Lung (tissue), 12 donors: ENCODE results near the gene DRD2. TPM values are rescaled to one million over a fixed set of nuclear protein-coding genes. Genes with fewer than 3 reads are reported as not detected.
A peak's percentile ranks its signal among the peaks of the same experiment; 100 is the strongest.

ENCODE experiments used
- ATAC-seq: fragments of 200-7000 bp; cut with Tn5 transposase; one replicate; pipeline ENCODE4 v1.9.1; 2020; ENCODE audit warnings: moderate number of reproducible peaks; ENCODE audit not compliant: insufficient read depth, low FRiP score
- DNase-seq, 3 donors: peaks; one replicate each; pipeline ENCODE4 v3.0.0-alpha.2; 2013 to 2017
- H3K27ac ChIP-seq, 2 donors: one replicate each; pipeline ENCODE4 v1.5.1; 2013; ENCODE audit warnings: mild to moderate bottlenecking in 2 of 2, moderate library complexity in 2 of 2, control low read depth in 1 of 2, inconsistent platforms in 1 of 2, low read depth in 1 of 2, low read length in 1 of 2
- H3K27me3 ChIP-seq, 3 donors: one replicate each; pipeline ENCODE4 v1.5.1; 2013; ENCODE audit warnings: low read length in 2 of 3; ENCODE audit not compliant: control insufficient read depth in 3 of 3, insufficient read depth in 3 of 3
- H3K36me3 ChIP-seq, 4 donors: one replicate each; pipeline ENCODE4 v1.5.1; 2013; ENCODE audit warnings: low read length in 4 of 4, mild to moderate bottlenecking in 1 of 4, moderate library complexity in 1 of 4; ENCODE audit not compliant: control insufficient read depth in 4 of 4, insufficient read depth in 4 of 4
- H3K4me1 ChIP-seq, 5 donors: one replicate each; pipeline ENCODE4 v1.5.1; 2013; ENCODE audit warnings: low read length in 5 of 5, mild to moderate bottlenecking in 2 of 5, moderate library complexity in 1 of 5; ENCODE audit not compliant: control insufficient read depth in 5 of 5, insufficient read depth in 5 of 5
- H3K4me3 ChIP-seq: one replicate; pipeline ENCODE4 v1.5.1; 2013; ENCODE audit warnings: mild to moderate bottlenecking, control low read depth, moderate library complexity
- H3K9ac ChIP-seq, 2 donors: one replicate each; pipeline ENCODE4 v1.5.1; 2013; ENCODE audit warnings: low read length in 2 of 2, control low read depth in 1 of 2; ENCODE audit not compliant: insufficient read depth in 1 of 2
- H3K9me3 ChIP-seq, 4 donors: one replicate each; pipeline ENCODE4 v1.5.1; 2013; ENCODE audit warnings: low read length in 3 of 4, mild to moderate bottlenecking in 1 of 4, moderate library complexity in 1 of 4; ENCODE audit not compliant: control insufficient read depth in 4 of 4, insufficient read depth in 3 of 4
- CTCF ChIP-seq: IDR thresholded peaks from 2 replicates; pipeline ENCODE4 v1.5.1; 2012; ENCODE audit warnings: mild to moderate bottlenecking; ENCODE audit errors: control extremely low read depth, extremely low read depth
- WGBS, 2 donors: extraction: QIAGEN DNeasy Blood & Tissue Kit; methylation state at CpG; one replicate each; pipeline ENCODE4 v1.1.7; 2013; 5-methylcytosine and 5-hydroxymethylcytosine counted together
- polyA plus RNA-seq, 2 donors: library from polyadenylated mRNA; stranded (reverse); fragments of 200-250 nt; gene quantifications; one replicate each; pipeline ENCODE4 v1.2.1, GENCODE V29; 2013
- total RNA-seq, 2 donors: library from RNA; depleted of rRNA in 1 of 2; stranded (reverse); fragments of >200 nt in 1 of 2; gene quantifications; one replicate each; pipeline ENCODE4 v1.2.1, GENCODE V29; 2014 to 2021
- donor health status: control.
- donor health status: control.
- donor health status: Bipolar disorder and iron deficiency.
- donor health status: healthy.
- donor health status: DM: yes; HTN: yes; CAD: no.

DRD2 gene
- total and polyA plus RNA-seq, 4 donors = 0.08 to 0.28 TPM; not detected in 2

- Histone ChIP-seq H3K9me3 (peaks cover 0 to 2% (median 0%) of the 10 kb centered on the region in 4 donors), H3K4me1 (no peaks in the 10 kb centered on the region), H3K27me3 (no peaks in the 10 kb centered on the region), H3K27ac (no peak overlapping the region), H3K36me3 (no peaks in the 10 kb centered on the region), H3K9ac (no peak overlapping the region), H3K4me3 (no peak overlapping the region)
- WGBS, 2 donors = 35 to 45% methylated on average over 12 of the region's 12 CpGs
- ATAC-seq (no peak), DNase-seq (peak; percentile 34 to 44 (median 41))
- TF ChIP-seq CTCF = no peak
These were observed 30.6 kb upstream of the DRD2 start for GRCh38 chr11:113505541-113506375.

GRCh38 chr11:113505046-113505445 is 29.8 kb upstream of the DRD2 start:
- Histone ChIP-seq H3K9me3 (peaks cover 0 to 2% (median 0%) of the 10 kb centered on the region in 4 donors), H3K9ac (no peak overlapping the region), H3K4me3 (no peak overlapping the region), H3K27me3 (no peaks in the 10 kb centered on the region), H3K27ac (no peak overlapping the region), H3K4me1 (no peaks in the 10 kb centered on the region), H3K36me3 (no peaks in the 10 kb centered on the region)
- 77 to 90% methylated on average over 3 of the region's 3 CpGs for WGBS, 2 donors
- DNase-seq = no peak
- no peak for TF ChIP-seq CTCF
- no peak for ATAC-seq

- no peak for ATAC-seq
- no peaks in the 10 kb centered on the region for H3K27me3 ChIP-seq
- H3K4me1 ChIP-seq = no peaks in the 10 kb centered on the region
- WGBS, 2 donors = 52 to 61% methylated on average over 4 of the region's 4 CpGs
- H3K9ac ChIP-seq = no peak overlapping the region
- H3K4me3 ChIP-seq = no peak overlapping the region
- H3K36me3 ChIP-seq = no peaks in the 10 kb centered on the region
- no peak overlapping the region for H3K27ac ChIP-seq
- no peak for DNase-seq
- no peak for TF ChIP-seq CTCF
- peaks cover 0 to 2% (median 0%) of the 10 kb centered on the region in 4 donors for H3K9me3 ChIP-seq
These were observed 29.4 kb upstream of the DRD2 start for GRCh38 chr11:113504586-113504985.
